HepG2 (cell line): ENCODE results near the gene SLC23A3. TPM values are rescaled to one million over a fixed set of nuclear protein-coding genes. Genes with fewer than 3 reads are reported as not detected.

Experiments
- ARID5B ChIP-seq: IDR thresholded peaks from 2 replicates; pipeline ENCODE4 v1.4.0; 2020; ENCODE audit warnings: mild to moderate bottlenecking, missing genetic modification reagents
- KLF12 ChIP-seq: sonication (generic); formaldehyde crosslinking; IDR thresholded peaks from 2 replicates; pipeline ENCODE4 v1.4.0; 2020; ENCODE audit warnings: missing genetic modification reagents, borderline replicate concordance
- MEIS1 ChIP-seq: sonication (generic); formaldehyde crosslinking; IDR thresholded peaks from 2 replicates; pipeline ENCODE4 v1.9.0; 2021; ENCODE audit warnings: mild to moderate bottlenecking, missing genetic modification reagents, moderate library complexity, borderline replicate concordance
- NFIB ChIP-seq: sonication (generic); formaldehyde crosslinking; IDR thresholded peaks from 2 replicates; pipeline ENCODE4 v1.9.0; 2021; ENCODE audit warnings: missing genetic modification reagents, mild to moderate bottlenecking, borderline replicate concordance
- ZBTB3 ChIP-seq: sonication (generic); formaldehyde crosslinking; IDR thresholded peaks from 2 replicates; pipeline ENCODE4 v1.4.0; 2020; ENCODE audit warnings: low read depth, mild to moderate bottlenecking, moderate library complexity, missing genetic modification reagents, borderline replicate concordance
- ZBTB44 ChIP-seq: sonication (generic); formaldehyde crosslinking; IDR thresholded peaks from 2 replicates; pipeline ENCODE4 v1.4.0; 2020; ENCODE audit warnings: missing genetic modification reagents
- ZKSCAN8 ChIP-seq: IDR thresholded peaks from 2 replicates; pipeline ENCODE4 v1.6.1; 2016; ENCODE audit warnings: borderline replicate concordance, missing genetic modification reagents, missing compliant biosample characterization
- ZNF577 ChIP-seq: sonication (generic); formaldehyde crosslinking; IDR thresholded peaks from 2 replicates; pipeline ENCODE4 v1.4.0; 2020; ENCODE audit warnings: mild to moderate bottlenecking, low read depth, missing genetic modification reagents, borderline replicate concordance
- ZNF687 ChIP-seq: sonication (generic); formaldehyde crosslinking; IDR thresholded peaks from 2 replicates; pipeline ENCODE4 v1.5.1; 2020; ENCODE audit warnings: mild to moderate bottlenecking, missing genetic modification reagents, moderate library complexity
- polyA plus RNA-seq, 8 experiments: library from polyadenylated mRNA; depleted of rRNA in 3 of 8; stranded (reverse) in 7 of 8; unstranded in 1 of 8; fragments of >200 nt; fragmentation: Illumina TruSeq in 4 of 8; extraction: Trizol in 4 of 8; gene quantifications; 2 replicates each; pipeline versions ENCODE4 v1.2.1 to v1.2.3, GENCODE V29; 2011 to 2016; ENCODE audit warnings: low read depth in 4 of 8, missing spikeins in 1 of 8, mixed read lengths in 1 of 8; ENCODE audit not compliant: insufficient read depth in 1 of 8
- total RNA-seq, 5 experiments: library from RNA; depleted of rRNA; stranded (reverse); fragments of >200 nt; fragmentation: Illumina TruSeq; extraction: Trizol; gene quantifications; 2 replicates each; pipeline ENCODE4 v1.2.3, GENCODE V29; 2016; ENCODE audit warnings: low read depth in 1 of 5
- TF ChIP-seq, protein P1 (sequence below): sonication (generic); formaldehyde crosslinking; IDR thresholded peaks from 2 replicates; pipeline ENCODE4 v1.4.0; 2020; ENCODE audit warnings: missing genetic modification reagents, borderline replicate concordance
- TF ChIP-seq, protein P2 (sequence below): sonication (generic); formaldehyde crosslinking; IDR thresholded peaks from 2 replicates; pipeline ENCODE4 v1.5.0; 2020; ENCODE audit warnings: mild to moderate bottlenecking, missing genetic modification reagents

The SLC23A3 gene
- total and polyA plus RNA-seq, 2 of the 13 experiments (the other 11 are each of a cell fraction or from before 2014, with no cell fraction given), result 0.38 to 0.78 TPM

GRCh38 chr2:219207134-219207883 lies 37.5 kb upstream of the SLC23A3 start (continued):
- TF ChIP-seq ZKSCAN8 (CRISPR knock-in tag) (no peak), ARID5B (CRISPR knock-in tag) (no peak), KLF12 (CRISPR knock-in tag) (no peak), MEIS1 (no peak; the same call in 1 of the 2 replicates), ZNF687 (CRISPR knock-in tag) (no peak), ZBTB3 (CRISPR knock-in tag) (0 out of 2 replicates have a peak, but pooled peaks have one; percentile 20), NFIB (CRISPR knock-in tag) (no peak), ZBTB44 (CRISPR knock-in tag) (no peak), ZNF577 (no peak)
- TF ChIP-seq, protein P1, sequence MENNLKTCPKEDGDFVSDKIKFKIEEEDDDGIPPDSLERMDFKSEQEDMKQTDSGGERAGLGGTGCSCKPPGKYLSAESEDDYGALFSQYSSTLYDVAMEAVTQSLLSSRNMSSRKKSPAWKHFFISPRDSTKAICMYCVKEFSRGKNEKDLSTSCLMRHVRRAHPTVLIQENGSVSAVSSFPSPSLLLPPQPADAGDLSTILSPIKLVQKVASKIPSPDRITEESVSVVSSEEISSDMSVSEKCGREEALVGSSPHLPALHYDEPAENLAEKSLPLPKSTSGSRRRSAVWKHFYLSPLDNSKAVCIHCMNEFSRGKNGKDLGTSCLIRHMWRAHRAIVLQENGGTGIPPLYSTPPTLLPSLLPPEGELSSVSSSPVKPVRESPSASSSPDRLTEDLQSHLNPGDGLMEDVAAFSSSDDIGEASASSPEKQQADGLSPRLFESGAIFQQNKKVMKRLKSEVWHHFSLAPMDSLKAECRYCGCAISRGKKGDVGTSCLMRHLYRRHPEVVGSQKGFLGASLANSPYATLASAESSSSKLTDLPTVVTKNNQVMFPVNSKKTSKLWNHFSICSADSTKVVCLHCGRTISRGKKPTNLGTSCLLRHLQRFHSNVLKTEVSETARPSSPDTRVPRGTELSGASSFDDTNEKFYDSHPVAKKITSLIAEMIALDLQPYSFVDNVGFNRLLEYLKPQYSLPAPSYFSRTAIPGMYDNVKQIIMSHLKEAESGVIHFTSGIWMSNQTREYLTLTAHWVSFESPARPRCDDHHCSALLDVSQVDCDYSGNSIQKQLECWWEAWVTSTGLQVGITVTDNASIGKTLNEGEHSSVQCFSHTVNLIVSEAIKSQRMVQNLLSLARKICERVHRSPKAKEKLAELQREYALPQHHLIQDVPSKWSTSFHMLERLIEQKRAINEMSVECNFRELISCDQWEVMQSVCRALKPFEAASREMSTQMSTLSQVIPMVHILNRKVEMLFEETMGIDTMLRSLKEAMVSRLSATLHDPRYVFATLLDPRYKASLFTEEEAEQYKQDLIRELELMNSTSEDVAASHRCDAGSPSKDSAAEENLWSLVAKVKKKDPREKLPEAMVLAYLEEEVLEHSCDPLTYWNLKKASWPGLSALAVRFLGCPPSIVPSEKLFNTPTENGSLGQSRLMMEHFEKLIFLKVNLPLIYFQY (CRISPR knock-in tag), result no peak
- TF ChIP-seq, protein P2, sequence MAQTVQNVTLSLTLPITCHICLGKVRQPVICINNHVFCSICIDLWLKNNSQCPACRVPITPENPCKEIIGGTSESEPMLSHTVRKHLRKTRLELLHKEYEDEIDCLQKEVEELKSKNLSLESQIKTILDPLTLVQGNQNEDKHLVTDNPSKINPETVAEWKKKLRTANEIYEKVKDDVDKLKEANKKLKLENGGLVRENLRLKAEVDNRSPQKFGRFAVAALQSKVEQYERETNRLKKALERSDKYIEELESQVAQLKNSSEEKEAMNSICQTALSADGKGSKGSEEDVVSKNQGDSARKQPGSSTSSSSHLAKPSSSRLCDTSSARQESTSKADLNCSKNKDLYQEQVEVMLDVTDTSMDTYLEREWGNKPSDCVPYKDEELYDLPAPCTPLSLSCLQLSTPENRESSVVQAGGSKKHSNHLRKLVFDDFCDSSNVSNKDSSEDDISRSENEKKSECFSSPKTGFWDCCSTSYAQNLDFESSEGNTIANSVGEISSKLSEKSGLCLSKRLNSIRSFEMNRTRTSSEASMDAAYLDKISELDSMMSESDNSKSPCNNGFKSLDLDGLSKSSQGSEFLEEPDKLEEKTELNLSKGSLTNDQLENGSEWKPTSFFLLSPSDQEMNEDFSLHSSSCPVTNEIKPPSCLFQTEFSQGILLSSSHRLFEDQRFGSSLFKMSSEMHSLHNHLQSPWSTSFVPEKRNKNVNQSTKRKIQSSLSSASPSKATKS (CRISPR knock-in tag), result no peak
